DMS114 treated with DMSO at 0.1 percent for 48 hours (cell line): Measurements from ENCODE around the gene ZNF688.
"Not testable (repeated sequence)": the region's sequence is repeated elsewhere in the genome, so short reads cannot be mapped to it uniquely, and the experiment has no call there.

Experiments
- DNase-seq: peaks from one replicate; lab custom pipeline; 2025; ENCODE audit not compliant: unreplicated experiment; lab: John Stamatoyannopoulos, UW

The ZNF688 gene

DNA sequence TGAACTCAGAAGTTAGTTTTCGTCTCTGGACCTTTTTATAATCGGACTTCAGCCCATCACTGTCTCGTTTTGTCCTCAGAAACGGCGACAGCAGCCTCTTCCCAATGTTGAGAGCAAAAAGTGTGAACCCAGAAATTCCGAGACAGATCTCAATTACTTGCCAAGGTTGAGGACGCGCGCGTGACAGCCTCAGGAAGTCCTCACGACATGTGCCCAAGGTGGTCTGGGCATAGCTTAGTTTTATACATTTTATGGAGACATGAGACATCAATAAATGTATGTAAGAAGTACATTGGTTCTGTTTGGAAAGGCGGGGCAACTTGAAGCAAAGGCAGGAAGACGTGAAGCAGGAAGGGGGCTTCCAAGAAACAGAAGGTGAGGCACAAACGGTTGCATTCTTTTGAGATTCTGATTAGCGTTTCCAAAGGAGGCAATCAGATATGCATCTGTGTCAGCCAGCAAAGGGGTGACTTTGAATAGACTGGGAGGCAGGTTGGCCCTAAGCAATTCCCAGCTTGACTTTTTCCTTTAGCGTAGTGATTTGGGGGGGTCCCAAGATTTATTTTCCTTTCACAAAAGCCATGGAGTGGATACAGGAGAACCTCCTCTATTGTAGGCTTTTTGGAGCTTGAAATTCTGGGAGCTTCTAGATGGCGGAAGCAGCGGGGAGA is 36.3 kb downstream of the ZNF688 start:
- peak; percentile 54 for DNase-seq

DNA sequence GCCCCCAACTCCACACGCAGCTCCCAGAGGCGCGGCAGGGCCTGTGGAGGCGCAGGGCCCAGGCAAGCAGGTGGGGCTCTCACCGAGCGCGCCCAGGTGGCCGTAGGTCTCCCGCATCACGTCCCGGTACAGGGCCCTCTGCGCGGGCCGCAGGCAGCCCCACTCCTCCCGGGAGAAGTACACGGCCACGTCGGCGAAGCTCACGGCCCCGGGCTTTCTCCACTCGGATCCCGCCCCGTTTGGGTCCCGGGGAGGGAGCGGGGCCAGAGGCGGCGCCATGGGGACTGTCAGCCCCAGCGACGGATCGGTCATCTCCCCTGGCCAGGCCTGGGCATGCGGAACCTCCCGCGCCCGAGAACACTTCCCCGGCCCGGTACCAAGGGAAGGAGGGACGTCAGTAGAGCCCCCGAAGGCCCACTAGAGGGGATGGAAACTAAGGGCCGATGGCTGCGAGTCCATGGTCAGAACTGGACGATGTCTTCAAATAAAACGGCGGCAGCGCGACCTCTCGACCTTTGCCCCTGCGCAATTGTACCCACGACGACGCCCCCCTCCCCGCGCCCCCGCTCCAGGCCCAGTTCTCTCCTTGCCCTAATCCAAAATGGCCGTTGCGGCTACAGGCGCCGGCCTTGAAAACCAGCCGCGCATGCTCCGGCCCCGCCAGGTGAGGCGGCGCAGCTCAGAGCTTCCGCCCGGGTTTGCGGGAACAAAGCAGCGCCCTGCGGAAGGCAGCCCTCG is 37.0 kb downstream of the ZNF688 start, which contains the start of gene ZNF747:
ZNF747 (minus strand) TSS at position 491 of the 738 bp plus-strand sequence; CDS start at position 312, 179 bp downstream.
- peak; percentile 56 for DNase-seq

DNA sequence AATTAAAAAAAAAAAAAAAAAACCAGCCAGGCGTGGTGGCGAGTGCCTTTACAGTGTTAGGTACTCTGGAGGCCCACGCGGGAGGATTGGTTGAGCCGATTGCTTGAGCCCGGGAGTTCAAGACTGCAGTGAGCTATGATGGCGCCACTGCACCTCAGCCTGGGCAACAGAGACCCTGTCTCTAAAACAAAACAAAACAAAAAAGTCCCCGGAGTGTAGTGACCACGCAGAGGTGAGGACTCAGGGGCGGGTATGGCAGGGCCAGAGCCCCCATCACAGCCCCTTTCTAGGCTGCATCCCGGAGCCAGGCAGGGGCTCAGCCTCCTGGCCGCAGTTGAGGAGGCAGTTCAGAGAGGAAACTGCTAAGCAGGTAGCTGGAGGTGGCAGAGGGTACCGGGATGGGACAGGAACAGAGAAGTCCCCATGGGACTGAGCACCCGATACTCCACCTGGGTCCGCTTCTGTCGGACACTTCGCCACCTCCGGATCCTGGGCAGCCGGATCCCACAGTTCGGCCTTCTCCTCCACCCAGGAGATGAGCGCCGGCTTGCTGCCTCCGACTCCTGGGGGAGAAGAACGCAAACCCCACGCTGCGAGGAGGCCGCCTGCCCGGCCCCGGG is 37.7 kb downstream of the ZNF688 start:
- no peak for DNase-seq

DNA sequence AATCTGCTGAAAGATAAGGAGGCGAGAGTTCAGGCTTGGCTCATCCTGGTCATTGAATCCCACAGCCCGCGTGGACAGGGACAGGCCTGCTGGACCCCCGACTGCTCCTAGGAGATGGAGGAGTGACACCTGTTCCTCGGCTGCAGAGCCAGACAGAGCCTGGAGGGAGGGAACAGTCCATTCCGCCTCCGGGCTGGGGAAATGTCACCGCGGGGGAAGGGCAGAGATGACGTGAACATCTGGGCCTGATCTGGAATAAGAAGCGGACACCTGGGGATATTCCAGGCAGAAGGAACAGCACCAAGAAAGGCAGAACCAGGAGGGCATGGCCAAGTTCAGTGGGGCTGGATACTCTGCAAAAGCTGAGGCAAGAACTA is 38.4 kb downstream of the ZNF688 start:
- DNase-seq, result no peak

DNA sequence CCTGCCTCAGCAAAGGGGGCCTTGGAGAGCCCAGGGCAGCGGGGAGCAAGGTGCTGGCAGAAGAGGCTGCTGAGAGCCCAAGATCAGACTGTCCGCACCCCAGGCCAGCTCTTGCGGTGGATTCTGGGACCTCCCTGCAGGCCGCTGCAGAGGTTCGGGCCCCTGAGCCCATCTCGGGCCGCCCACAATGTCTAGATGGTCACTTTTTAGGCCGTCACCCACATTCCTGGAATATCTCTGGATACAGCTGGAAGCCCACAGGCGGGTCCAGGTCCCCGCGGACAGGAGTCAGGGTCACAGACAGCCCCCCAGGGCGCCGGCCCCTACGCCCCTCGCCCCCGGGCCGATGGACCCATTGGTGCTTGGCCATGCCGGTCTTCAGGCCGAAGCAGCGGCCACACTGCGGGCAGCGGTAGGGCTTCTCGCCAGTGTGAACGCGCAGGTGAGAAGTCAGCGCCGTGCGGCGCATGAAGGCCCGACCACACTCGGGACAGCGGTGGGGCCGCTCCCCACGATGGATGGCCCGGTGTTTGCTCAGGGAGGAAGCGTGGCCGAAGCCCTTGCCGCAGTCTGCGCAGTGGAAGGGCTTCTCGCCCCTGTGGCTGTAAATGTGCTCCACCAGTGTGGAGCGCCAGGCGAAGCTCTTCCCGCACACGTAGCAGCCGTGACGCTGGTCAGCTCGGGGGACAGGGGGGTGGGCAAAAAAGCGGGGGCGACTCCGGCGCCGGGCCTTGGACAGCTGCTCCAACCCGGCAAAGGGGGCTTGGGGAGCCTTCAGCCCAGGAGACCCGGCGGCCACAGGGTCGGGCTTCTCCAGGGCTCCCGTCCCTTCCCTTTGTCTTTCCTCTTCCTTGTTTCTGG is 39.0 kb downstream of the ZNF688 start:
- DNase-seq, result no peak

DNA sequence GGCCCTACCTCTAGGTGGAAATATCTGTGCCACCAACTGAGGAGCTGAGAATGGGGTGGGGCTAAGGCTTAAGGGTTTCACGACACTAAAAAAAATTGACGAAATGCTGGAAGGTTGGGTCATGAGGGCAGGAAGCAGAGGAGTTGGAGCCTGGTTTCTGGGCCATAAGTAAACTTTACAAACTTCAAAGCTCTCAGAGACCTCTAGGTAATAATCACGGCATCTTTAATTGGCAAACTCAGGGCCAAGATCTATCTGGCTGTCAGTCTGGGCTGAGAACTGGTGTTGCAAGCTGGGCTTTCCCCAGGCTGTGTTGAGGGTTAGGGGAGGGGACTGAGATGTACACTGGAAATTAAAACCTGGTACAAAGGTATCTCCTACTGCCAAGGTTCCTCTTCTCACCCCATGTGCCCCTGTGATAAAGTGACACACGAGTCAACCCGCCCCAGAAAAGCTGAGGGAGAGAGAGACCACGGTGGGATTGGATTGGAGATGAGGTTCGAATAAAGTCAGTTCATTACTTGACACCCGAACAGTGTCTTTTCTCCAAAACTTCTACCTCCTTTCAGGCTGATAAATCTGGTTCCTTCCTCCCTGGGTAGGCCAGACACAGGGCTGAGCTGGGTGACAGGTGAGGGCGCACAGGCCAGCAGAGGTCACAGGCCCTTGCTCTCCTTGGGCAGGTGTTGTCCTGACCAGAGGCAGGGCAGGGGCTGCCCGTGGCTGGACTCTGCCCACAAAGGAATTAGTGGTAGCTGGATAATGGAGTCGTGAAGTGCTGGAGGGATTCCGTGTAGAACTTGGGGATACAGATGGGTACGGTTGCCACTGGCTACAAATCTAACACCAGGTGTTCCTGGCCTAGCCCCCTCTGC is 41.1 kb downstream of the ZNF688 start:
- no peak for DNase-seq

DNA sequence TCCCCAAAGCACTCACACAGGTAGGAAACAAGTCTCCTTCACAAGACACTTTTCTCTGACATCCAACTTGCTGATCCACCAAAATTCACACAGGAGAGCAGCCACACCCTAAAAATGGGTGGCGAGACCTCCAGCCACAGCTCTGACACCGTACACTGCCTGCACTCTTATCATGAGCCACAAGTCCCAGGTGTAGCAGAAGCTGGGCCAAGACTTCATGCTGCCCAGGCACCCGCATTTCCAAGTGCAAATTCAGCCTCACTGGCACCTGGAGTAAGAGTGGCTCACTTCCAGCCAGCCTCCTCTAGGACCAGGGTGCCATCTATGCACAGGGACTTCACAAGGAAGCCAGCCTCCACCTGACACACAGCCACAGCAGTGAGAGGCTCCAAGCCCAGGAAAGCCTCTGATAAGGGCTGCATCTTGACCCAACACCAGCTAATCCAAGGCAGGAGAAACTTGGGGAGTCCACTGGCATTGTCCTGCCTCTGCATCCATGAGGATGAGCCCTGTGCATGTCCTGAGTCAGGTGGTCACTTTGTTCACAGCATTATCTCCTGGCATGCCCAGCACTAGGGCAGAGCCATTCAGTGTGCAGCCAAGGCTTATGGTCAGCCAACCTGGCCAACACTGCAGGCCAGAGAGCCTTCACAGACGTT is 42.6 kb downstream of the ZNF688 start:
- no peak for DNase-seq

DNA sequence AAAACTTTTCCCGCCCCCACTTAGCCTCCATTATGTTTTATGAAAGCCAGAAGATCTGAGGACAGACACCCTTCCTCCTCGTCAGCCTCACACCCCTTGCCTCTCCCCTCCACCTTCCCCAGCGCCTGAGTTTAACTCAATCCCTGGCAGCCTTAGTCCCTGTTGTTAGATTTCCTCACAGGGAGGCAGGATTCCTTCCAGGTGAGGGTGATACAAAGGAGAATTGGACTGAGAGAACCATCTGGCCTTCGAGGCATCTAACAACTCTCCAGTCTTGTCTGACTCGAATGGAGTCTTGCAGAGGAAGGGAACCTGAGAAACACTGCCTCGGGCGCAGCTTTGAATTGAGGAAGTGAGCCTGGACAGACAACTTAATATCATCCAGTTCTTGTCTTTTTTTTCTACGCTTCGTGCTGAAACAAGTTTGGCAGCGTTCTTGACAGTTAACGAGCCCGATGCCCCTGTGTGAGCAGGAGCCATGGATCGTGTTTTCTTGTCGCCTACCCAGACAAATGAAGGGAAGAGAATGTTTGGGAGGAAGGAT is 43.8 kb downstream of the ZNF688 start:
- DNase-seq, result no peak

DNA sequence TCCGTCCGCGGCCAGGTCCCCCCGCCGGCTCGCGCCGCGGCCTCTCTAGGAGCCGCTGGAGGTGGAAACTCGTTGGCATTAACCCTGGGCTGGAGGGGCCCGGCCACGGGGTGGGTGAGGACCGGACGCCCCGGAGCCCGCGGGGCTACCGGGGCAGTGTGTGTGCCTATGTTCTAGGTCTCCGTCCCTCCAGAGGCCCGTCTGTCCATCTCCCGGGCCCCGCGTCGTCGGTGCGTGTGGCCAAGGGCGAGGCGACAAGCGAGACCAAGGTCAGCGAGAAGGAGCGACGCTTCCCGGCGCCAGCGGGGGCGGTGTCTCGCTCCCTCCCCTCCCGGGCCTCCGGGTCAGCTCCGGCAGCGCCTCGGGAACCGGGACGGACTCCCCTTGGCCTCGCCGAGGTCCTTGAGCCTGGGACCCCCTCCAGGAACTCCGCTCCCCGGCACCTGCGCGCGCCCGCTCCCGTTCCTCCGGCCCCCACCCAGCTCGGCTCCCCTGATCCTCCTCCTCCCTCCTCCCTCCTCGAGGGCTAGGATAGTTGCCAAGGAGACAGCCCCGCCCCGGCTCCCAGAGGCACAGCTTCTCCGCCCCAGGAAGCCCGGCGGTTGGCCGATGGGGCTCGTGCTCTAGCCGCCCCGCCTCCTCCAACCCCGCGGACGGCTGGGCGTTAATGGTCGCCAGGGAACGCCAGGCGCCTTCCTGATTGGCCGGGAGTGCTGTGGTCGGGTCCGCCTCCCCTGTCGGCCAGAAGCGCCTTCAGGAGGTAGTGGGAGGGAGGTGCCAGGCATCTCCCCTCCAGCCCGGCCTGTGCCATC is 44.5 kb downstream of the ZNF688 start:
- DNase-seq, result peak; percentile 95

DNA sequence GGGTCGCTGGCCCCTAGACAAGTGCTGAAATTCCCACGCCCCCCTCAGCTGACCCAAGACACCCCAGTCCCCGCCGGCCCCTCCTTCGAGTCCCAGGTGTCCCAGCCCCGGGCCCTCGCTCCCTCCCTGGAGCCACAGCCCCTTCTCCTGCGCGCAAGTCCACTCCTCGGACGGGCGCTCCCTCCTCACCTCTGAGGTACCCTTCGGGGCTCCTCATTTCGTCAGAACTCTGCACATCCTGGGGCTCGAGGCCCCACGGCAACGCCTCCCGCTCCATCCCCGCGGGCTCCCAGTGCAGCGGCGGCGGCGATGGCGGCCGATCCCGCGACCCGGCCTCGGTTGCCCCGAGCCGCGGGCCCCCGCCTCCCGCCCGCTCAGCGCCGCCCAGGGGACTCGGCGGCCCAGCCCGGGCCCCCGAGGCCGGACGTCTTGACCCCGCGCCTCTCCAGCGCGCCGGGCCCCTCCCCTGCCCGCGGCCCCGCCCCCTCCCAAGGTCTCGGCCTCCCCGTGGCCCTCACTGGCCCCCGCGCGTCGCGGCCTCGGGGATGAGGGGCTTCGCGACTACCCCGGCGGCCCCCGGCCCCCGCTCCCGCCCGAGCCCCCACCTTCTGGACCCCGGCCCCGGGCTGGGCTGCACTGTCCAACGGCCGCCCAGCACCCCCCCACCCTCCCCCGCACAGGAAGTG is 45.2 kb downstream of the ZNF688 start, which contains the start of gene ZNF768:
ZNF768 (minus strand) TSS at position 430 of the 686 bp plus-strand sequence; CDS start at position 277, 153 bp downstream.
- DNase-seq, result no peak

DNA sequence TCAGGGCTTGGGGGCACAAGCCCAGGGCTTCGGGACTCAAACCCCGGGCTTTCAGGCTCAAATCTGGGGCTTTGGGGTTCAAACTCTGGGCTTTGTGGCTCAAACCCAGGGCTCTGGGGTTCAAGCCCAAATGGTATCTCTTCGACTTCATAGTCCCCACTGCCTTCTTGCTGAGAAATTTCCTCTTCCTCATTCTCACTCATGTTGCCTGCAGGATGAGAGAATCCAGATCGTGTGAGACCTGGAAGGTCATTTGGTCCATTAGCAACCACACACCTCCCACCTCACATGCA is 45.7 kb downstream of the ZNF688 start:
- no peak for DNase-seq

DNA sequence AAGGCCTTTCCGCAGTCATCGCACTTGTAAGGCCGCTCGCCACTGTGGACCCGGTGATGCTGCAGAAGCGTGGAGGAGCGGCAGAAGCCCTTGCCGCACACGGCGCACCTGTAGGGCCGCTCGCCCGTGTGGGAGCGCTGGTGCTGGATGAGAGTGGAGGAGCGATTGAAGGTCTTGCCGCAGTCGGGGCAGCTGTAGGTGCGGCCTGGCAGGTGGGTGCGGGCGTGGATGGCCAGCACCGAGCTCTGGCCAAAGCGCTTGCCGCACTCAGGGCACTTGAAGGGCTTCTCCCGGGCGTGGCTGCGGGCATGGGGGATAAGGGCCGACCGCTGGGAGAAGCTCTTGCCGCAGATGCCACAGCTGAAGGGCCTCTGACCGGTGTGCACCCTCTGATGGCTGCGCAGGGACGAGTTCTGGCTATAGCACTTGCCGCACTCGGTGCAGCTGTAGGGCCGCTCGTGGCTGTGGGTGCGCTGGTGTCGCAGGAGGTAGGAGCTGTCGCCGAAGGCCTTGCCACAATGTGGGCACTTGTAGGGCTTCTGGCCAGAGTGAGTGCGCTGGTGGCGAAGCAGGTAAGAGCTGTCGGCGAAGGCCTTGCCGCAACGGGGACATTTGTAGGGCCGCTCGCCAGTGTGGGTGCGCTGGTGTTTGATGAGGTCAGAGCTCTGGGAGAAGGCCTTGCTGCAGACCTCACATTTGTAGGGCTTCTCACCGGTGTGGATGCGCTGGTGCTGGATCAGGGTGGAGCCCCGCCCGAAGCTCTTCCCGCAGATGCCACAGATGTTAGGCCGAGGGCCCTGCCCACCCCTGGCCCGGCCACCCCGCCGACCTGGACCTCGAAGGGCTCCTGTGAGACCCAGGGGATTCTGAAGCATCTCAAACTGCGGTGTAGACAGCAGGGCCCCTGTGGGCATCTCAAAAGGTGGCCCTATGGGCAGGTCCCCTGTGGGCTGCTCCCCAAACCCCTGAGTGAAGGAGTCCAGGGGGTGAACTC is 46.6 kb downstream of the ZNF688 start:
- no peak for DNase-seq

DNA sequence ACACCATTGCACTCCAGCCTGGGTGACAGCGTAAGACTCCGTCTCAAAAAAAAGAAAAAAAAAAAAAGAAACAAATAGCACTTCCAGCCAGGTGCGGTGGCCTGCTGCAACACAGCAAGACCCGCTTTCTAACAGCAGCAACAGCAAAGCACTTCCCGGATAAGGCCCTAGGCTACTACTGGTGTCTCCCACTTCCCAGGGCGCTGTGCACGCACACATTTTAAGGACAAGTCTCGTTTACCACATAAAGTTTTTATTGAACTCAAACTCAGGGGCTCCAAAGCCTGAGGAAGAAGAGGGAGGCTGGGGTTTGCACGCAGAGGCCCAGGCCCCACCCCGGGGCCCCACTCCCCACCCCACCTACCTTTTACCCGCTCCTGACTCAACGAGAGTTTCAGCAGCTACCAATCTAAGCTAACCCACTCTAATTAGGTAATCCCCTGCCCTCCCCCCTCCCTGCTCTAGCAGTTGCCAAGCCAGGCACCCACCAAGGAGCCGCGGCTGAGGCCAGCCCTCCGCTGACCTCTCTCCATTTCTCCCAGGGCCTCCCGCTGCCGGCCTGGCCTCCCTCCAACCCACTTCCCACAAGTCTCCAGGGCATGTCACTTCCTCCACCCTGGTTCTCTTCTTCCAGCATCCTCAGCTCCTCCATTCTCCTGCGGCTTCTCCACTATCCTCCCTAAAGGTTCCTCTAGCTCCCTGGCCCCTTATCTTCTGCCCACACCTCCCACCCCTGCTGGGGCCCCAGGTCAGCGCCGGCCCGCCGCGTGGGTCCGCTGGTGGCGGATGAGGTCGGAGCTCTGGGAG is 47.5 kb downstream of the ZNF688 start:
- DNase-seq, result no peak

DNA sequence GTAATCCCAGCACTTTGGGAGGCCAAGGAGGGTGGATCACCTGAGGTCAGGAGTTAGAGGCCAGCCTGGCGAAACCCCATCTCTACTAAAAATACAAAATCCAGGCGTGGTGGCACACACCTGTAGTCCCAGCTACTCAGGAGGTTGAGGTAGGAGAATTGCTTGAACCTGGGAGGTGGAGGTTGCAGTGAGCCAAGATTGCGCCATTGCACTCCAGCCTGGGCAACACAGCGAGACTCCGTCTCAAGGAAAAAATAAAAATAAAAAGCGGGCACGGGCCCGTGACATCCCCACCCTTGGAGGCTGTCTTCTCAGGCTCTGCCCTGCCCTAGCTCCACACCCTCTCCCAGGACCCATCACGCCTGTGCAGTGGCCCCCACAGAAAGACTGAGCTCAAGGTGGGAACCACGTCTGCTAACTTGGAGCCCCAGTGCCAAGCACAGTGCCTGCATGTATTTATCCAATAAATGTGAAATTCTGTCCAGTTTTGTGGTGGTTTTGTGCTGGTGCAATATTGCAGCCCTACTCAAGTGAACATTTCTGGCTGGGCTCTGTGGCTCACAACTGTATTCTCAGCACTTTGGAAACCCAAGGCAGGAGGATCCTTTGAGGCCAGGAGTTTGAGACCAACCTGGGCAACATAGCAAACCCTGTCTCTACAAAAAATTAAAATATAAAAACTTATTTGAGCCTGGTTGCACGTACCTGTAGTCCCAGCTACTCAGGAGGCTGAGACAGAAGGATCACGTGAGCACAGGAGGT is 48.6 kb downstream of the ZNF688 start:
- DNase-seq, result not testable (repeated sequence)

DNA sequence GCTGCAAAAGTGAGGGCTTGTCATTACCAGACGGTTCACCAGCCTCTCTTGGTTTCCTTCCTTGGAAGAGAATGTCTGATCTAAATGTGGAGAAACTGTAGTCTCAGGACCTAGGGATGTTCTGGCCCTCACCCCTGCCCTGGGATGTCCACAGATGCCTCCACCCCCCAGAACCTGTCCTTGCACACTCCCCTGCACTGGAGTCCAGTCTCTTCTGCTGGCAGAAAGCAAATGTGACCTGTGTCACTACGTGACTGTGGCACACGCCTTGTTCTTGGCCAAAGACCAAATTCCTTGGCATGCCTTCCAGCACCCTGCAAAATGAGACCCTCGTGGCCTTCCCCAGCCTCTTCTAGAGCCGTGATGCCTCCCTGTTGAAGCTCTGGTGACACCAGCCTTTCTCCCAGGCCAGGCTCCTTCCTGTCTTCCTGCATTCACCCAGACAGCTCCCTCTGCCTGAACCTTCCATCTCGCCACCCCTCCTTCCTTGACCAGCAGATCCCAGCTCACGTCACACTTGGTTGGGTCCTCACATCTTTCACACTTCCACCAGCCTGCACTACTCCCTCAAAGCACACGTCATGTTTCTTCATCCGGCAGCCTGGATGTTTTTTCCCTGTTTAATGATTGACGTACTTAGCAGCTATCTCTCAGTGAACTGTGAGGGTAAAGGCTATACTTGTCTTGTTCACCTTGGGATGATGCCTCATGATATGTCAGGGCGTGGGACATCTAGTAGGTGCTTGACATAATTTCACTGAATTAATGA is 49.5 kb downstream of the ZNF688 start:
- DNase-seq, result no peak
